CD4-positive, alpha-beta T cell (primary cell): ENCODE data around the gene GALNTL6. TPM values are rescaled to one million over a fixed set of nuclear protein-coding genes. Genes with fewer than 3 reads are reported as not detected.

Experiments used
- ATAC-seq: fragments of 200-7000 bp; cut with Tn5 transposase; one replicate; pipeline ENCODE4 v1.10.0; 2022; ENCODE audit warnings: mild to moderate bottlenecking; ENCODE audit not compliant: poor library complexity
- CTCF ChIA-PET: fragments of 350-600 bp; sonication (Branson Sonifier 250); formaldehyde crosslinking; loops from one replicate; lab custom pipeline; 2021; ENCODE audit warnings: antibody characterized with exemption, inconsistent platforms; lab: Charles Lee
- POLR2A ChIA-PET: fragments of 350-600 bp; sonication (Branson Sonifier 250); formaldehyde crosslinking; loops from one replicate; lab custom pipeline; 2021; ENCODE audit warnings: antibody characterized with exemption, inconsistent platforms; lab: Charles Lee
- DNase-seq, 14 experiments: peaks; one replicate each; pipeline ENCODE4 v3.0.0-alpha.2; 2013 to 2020; ENCODE audit warnings: mixed read lengths in 2 of 14
- H3K27ac ChIP-seq, 2 donors: one replicate each; pipeline versions ENCODE4 v1.5.1 to v1.7.0; 2013; ENCODE audit warnings: low read length in 2 of 2, low read depth in 1 of 2, mild to moderate bottlenecking in 1 of 2
- H3K27me3 ChIP-seq, 2 experiments: 1 replicate in 1 of 2; 2 replicates in 1 of 2; pipeline versions ENCODE4 v1.6.1 to v1.7.0; 2013; ENCODE audit warnings: low read length in 2 of 2, control low read depth in 1 of 2, mild to moderate bottlenecking in 1 of 2, moderate library complexity in 1 of 2; ENCODE audit not compliant: insufficient read depth in 2 of 2, control insufficient read depth in 1 of 2
- H3K36me3 ChIP-seq: one replicate; pipeline ENCODE4 v1.6.1; 2013; ENCODE audit warnings: low read length, control low read depth; ENCODE audit not compliant: insufficient read depth
- H3K4me1 ChIP-seq: one replicate; pipeline ENCODE4 v1.6.1; 2013; ENCODE audit warnings: low read length, control low read depth; ENCODE audit not compliant: insufficient read depth
- H3K4me3 ChIP-seq: one replicate; pipeline ENCODE4 v1.5.1; 2013; ENCODE audit warnings: mild to moderate bottlenecking, low read length, moderate library complexity
- H3K9me3 ChIP-seq, 2 experiments: 1 replicate in 1 of 2; 2 replicates in 1 of 2; pipeline versions ENCODE4 v1.6.1 to v1.7.0; 2013; ENCODE audit warnings: low read length in 2 of 2, mild to moderate bottlenecking in 2 of 2, control low read depth in 1 of 2, moderate library complexity in 1 of 2; ENCODE audit not compliant: control insufficient read depth in 1 of 2, insufficient read depth in 1 of 2
- H3K27ac Mint-ChIP-seq: one replicate; pipeline ENCODE4 v1.8.0; 2020; ENCODE audit warnings: mixed read lengths
- H3K27me3 Mint-ChIP-seq: one replicate; pipeline ENCODE4 v1.8.0; 2021; ENCODE audit warnings: mixed read lengths
- H3K36me3 Mint-ChIP-seq: one replicate; pipeline ENCODE4 v1.8.0; 2021; ENCODE audit warnings: low read depth, mixed read lengths
- H3K4me1 Mint-ChIP-seq: one replicate; pipeline ENCODE4 v1.8.0; 2021; ENCODE audit warnings: low read depth, mixed read lengths
- H3K4me3 Mint-ChIP-seq: one replicate; pipeline ENCODE4 v1.8.0; 2020; ENCODE audit warnings: mild to moderate bottlenecking, mixed read lengths
- H3K9me3 Mint-ChIP-seq: one replicate; pipeline ENCODE4 v1.8.0; 2020; ENCODE audit warnings: mixed read lengths
- CTCF ChIP-seq: fragments of 200-600 bp; IDR thresholded peaks from one replicate; pipeline ENCODE4 v1.8.0; 2022; ENCODE audit warnings: antibody characterized with exemption, mild to moderate bottlenecking
- intact Hi-C, 2 experiments: fragments of 100-400 bp; cut with DNase I in 1 of 2; cut with micrococcal nuclease in 1 of 2; formaldehyde crosslinking; loops; one replicate each; pipeline versions ENCODE4 v1.15.1 to v1.9.0; 2023 to 2025; cut with DNase I, micrococcal nuclease
- total RNA-seq, 174 experiments: library from RNA in 2 of 174; stranded (reverse) in 2 of 174; gene quantifications; one replicate each; pipeline ENCODE4 v1.2.3 and lab custom pipeline; 2021 to 2026

GALNTL6 gene
- total RNA-seq, 2 experiments from 2014 or later = not detected

GRCh38 chr4:171891038-171891437, 77.8 kb downstream of the GALNTL6 start:
- Mint-ChIP-seq H3K4me1 (no peaks in the 10 kb centered on the region), H3K4me3 (no peak overlapping the region), H3K9me3 (peaks cover 11% of the 10 kb centered on the region), H3K27ac (no peak overlapping the region), H3K27me3 (no peaks in the 10 kb centered on the region), H3K36me3 (no peaks in the 10 kb centered on the region)
- Histone ChIP-seq H3K27ac (no peak overlapping the region), H3K27me3 (no peaks in the 10 kb centered on the region), H3K4me3 (no peak overlapping the region), H3K36me3 (no peaks in the 10 kb centered on the region), H3K4me1 (no peaks in the 10 kb centered on the region), H3K9me3 (no peaks in the 10 kb centered on the region)
- no peak for TF ChIP-seq CTCF
- DNase-seq (no peak), ATAC-seq (no peak)
- CTCF ChIA-PET = no interaction called here
- intact Hi-C loops = no loop called here
- POLR2A ChIA-PET = no interaction called here

- Histone ChIP-seq H3K27ac (no peak overlapping the region), H3K27me3 (no peaks in the 10 kb centered on the region), H3K4me1 (no peaks in the 10 kb centered on the region), H3K36me3 (no peaks in the 10 kb centered on the region), H3K9me3 (peaks cover 0 to 6% of the 10 kb centered on the region in 2 experiments), H3K4me3 (no peak overlapping the region)
- H3K27me3 Mint-ChIP-seq = no peaks in the 10 kb centered on the region
- no peak for TF ChIP-seq CTCF
- intact Hi-C loops = no loop called here
- peaks cover 7% of the 10 kb centered on the region for H3K9me3 Mint-ChIP-seq
- H3K4me3 Mint-ChIP-seq = no peak overlapping the region
- no peaks in the 10 kb centered on the region for H3K4me1 Mint-ChIP-seq
- ChIA-PET CTCF (no interaction called here), POLR2A (no interaction called here)
- DNase-seq (no peak), ATAC-seq (no peak)
- H3K27ac Mint-ChIP-seq = no peak overlapping the region
- H3K36me3 Mint-ChIP-seq = no peaks in the 10 kb centered on the region
These were observed 83.2 kb downstream of the GALNTL6 start for GRCh38 chr4:171896426-171896825.

- POLR2A ChIA-PET = no interaction called here
- no peak overlapping the region for H3K27ac Mint-ChIP-seq
- CTCF ChIA-PET = no interaction called here
- intact Hi-C loops = no loop called here
- Histone ChIP-seq H3K9me3 (no peaks in the 10 kb centered on the region), H3K27ac (no peak overlapping the region), H3K36me3 (no peaks in the 10 kb centered on the region), H3K27me3 (no peaks in the 10 kb centered on the region), H3K4me3 (no peak overlapping the region), H3K4me1 (no peaks in the 10 kb centered on the region)
- no peak overlapping the region for H3K4me3 Mint-ChIP-seq
- H3K9me3 Mint-ChIP-seq = peaks cover 8% of the 10 kb centered on the region
- H3K27me3 Mint-ChIP-seq = no peaks in the 10 kb centered on the region
- H3K36me3 Mint-ChIP-seq = no peaks in the 10 kb centered on the region
- no peak for TF ChIP-seq CTCF
- ATAC-seq (no peak), DNase-seq (no peak)
- no peaks in the 10 kb centered on the region for H3K4me1 Mint-ChIP-seq
These were observed 106.1 kb downstream of the GALNTL6 start for GRCh38 chr4:171919314-171919713.
